HepG2 (cell line): ENCODE results near the gene AP2B1. TPM values are rescaled to one million over a fixed set of nuclear protein-coding genes. Genes with fewer than 3 reads are reported as not detected.

Experiments used
- CSRNP2 ChIP-seq: sonication (generic); formaldehyde crosslinking; conservative IDR thresholded peaks from 2 replicates; pipeline ENCODE4 v1.8.0; 2022; ENCODE audit warnings: low read depth, missing genetic modification reagents
- HMGXB4 ChIP-seq, 2 experiments: sonication (generic) in 1 of 2; formaldehyde crosslinking in 1 of 2; IDR thresholded peaks; 2 replicates each; pipeline versions ENCODE4 v1.4.0 to v1.6.1; 2018 to 2020; ENCODE audit warnings: missing genetic modification reagents in 2 of 2, borderline replicate concordance in 1 of 2, low read depth in 1 of 2, mild to moderate bottlenecking in 1 of 2, missing biosample characterization in 1 of 2
- ZNF136 ChIP-seq: sonication (generic); formaldehyde crosslinking; IDR thresholded peaks from 2 replicates; pipeline ENCODE4 v1.8.1; 2022; ENCODE audit warnings: low read depth, mild to moderate bottlenecking, moderate library complexity, missing genetic modification reagents
- ZNF180 ChIP-seq: sonication (generic); formaldehyde crosslinking; IDR thresholded peaks from 2 replicates; pipeline ENCODE4 v1.4.0; 2020; ENCODE audit warnings: low read depth, missing genetic modification reagents, borderline replicate concordance
- ZNF670 ChIP-seq: sonication (generic); formaldehyde crosslinking; IDR thresholded peaks from 2 replicates; pipeline ENCODE4 v1.8.0; 2022; ENCODE audit warnings: mild to moderate bottlenecking, missing genetic modification reagents, borderline replicate concordance
- ZNF709 ChIP-seq: sonication (generic); formaldehyde crosslinking; IDR thresholded peaks from 2 replicates; pipeline ENCODE4 v1.5.0; 2020; ENCODE audit warnings: mild to moderate bottlenecking, missing genetic modification reagents
- ZNF775 ChIP-seq: sonication (generic); formaldehyde crosslinking; IDR thresholded peaks from 2 replicates; pipeline ENCODE4 v1.4.0; 2020; ENCODE audit warnings: missing genetic modification reagents, mild to moderate bottlenecking, moderate library complexity, borderline replicate concordance
- polyA plus RNA-seq, 8 experiments: library from polyadenylated mRNA; depleted of rRNA in 3 of 8; stranded (reverse) in 7 of 8; unstranded in 1 of 8; fragments of >200 nt; fragmentation: Illumina TruSeq in 4 of 8; extraction: Trizol in 4 of 8; gene quantifications; 2 replicates each; pipeline versions ENCODE4 v1.2.1 to v1.2.3, GENCODE V29; 2011 to 2016; ENCODE audit warnings: low read depth in 4 of 8, missing spikeins in 1 of 8, mixed read lengths in 1 of 8; ENCODE audit not compliant: insufficient read depth in 1 of 8
- total RNA-seq, 5 experiments: library from RNA; depleted of rRNA; stranded (reverse); fragments of >200 nt; fragmentation: Illumina TruSeq; extraction: Trizol; gene quantifications; 2 replicates each; pipeline ENCODE4 v1.2.3, GENCODE V29; 2016; ENCODE audit warnings: low read depth in 1 of 5
- TF ChIP-seq, protein P1 (sequence below): sonication (generic); formaldehyde crosslinking; conservative IDR thresholded peaks from 2 replicates; pipeline ENCODE4 v1.8.0; 2022; ENCODE audit warnings: mild to moderate bottlenecking, moderate library complexity, missing genetic modification reagents
- TF ChIP-seq, protein P2 (sequence below): sonication (generic); formaldehyde crosslinking; IDR thresholded peaks from 2 replicates; pipeline ENCODE4 v1.5.0; 2020; ENCODE audit warnings: mild to moderate bottlenecking, missing genetic modification reagents, borderline replicate concordance
- TF ChIP-seq, protein P3 (sequence below): sonication (generic); formaldehyde crosslinking; IDR thresholded peaks from 2 replicates; pipeline ENCODE4 v1.5.0; 2020; ENCODE audit warnings: mild to moderate bottlenecking, missing genetic modification reagents
- TF ChIP-seq, protein P4 (sequence below): sonication (generic); formaldehyde crosslinking; IDR thresholded peaks from 2 replicates; pipeline ENCODE4 v1.5.0; 2020; ENCODE audit warnings: mild to moderate bottlenecking, missing genetic modification reagents, borderline replicate concordance

The AP2B1 gene
- total and polyA plus RNA-seq, 2 of the 13 experiments (the other 11 are each of a cell fraction or from before 2014, with no cell fraction given) = 23.8 to 71.3 TPM

GRCh38 chr17:35578197-35578928 lies 8.8 kb upstream of the AP2B1 start, which contains the start of gene PEX12 (continued):
- TF ChIP-seq, protein P1, sequence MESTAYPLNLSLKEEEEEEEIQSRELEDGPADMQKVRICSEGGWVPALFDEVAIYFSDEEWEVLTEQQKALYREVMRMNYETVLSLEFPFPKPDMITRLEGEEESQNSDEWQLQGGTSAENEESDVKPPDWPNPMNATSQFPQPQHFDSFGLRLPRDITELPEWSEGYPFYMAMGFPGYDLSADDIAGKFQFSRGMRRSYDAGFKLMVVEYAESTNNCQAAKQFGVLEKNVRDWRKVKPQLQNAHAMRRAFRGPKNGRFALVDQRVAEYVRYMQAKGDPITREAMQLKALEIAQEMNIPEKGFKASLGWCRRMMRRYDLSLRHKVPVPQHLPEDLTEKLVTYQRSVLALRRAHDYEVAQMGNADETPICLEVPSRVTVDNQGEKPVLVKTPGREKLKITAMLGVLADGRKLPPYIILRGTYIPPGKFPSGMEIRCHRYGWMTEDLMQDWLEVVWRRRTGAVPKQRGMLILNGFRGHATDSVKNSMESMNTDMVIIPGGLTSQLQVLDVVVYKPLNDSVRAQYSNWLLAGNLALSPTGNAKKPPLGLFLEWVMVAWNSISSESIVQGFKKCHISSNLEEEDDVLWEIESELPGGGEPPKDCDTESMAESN = no peak; the same call in none of the 2 replicates
- peak in 1 of 2 experiments; percentile 75; a peak in 2 of 4 replicates for TF ChIP-seq HMGXB4 (CRISPR knock-in tag; IDR thresholded peaks at IDR 0.05; ENCODE audit: borderline replicate concordance in 1 of 2, low read depth in 1 of 2)
- TF ChIP-seq ZNF775 (CRISPR knock-in tag) = no peak
- TF ChIP-seq, protein P2, sequence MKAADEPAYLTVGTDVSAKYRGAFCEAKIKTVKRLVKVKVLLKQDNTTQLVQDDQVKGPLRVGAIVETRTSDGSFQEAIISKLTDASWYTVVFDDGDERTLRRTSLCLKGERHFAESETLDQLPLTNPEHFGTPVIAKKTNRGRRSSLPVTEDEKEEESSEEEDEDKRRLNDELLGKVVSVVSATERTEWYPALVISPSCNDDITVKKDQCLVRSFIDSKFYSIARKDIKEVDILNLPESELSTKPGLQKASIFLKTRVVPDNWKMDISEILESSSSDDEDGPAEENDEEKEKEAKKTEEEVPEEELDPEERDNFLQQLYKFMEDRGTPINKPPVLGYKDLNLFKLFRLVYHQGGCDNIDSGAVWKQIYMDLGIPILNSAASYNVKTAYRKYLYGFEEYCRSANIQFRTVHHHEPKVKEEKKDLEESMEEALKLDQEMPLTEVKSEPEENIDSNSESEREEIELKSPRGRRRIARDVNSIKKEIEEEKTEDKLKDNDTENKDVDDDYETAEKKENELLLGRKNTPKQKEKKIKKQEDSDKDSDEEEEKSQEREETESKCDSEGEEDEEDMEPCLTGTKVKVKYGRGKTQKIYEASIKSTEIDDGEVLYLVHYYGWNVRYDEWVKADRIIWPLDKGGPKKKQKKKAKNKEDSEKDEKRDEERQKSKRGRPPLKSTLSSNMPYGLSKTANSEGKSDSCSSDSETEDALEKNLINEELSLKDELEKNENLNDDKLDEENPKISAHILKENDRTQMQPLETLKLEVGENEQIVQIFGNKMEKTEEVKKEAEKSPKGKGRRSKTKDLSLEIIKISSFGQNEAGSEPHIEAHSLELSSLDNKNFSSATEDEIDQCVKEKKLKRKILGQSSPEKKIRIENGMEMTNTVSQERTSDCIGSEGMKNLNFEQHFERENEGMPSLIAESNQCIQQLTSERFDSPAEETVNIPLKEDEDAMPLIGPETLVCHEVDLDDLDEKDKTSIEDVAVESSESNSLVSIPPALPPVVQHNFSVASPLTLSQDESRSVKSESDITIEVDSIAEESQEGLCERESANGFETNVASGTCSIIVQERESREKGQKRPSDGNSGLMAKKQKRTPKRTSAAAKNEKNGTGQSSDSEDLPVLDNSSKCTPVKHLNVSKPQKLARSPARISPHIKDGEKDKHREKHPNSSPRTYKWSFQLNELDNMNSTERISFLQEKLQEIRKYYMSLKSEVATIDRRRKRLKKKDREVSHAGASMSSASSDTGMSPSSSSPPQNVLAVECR (CRISPR knock-in tag) = peak; percentile 98
- no peak for TF ChIP-seq ZNF136 (CRISPR knock-in tag)
- TF ChIP-seq, protein P3, sequence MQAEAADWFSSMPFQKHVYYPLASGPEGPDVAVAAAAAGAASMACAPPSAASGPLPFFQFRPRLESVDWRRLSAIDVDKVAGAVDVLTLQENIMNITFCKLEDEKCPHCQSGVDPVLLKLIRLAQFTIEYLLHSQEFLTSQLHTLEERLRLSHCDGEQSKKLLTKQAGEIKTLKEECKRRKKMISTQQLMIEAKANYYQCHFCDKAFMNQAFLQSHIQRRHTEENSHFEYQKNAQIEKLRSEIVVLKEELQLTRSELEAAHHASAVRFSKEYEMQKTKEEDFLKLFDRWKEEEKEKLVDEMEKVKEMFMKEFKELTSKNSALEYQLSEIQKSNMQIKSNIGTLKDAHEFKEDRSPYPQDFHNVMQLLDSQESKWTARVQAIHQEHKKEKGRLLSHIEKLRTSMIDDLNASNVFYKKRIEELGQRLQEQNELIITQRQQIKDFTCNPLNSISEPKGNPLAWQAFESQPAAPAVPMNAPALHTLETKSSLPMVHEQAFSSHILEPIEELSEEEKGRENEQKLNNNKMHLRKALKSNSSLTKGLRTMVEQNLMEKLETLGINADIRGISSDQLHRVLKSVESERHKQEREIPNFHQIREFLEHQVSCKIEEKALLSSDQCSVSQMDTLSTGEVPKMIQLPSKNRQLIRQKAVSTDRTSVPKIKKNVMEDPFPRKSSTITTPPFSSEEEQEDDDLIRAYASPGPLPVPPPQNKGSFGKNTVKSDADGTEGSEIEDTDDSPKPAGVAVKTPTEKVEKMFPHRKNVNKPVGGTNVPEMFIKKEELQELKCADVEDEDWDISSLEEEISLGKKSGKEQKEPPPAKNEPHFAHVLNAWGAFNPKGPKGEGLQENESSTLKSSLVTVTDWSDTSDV (CRISPR knock-in tag) = no peak; the same call in 1 of the 2 replicates
- no peak for TF ChIP-seq CSRNP2 (CRISPR knock-in tag)
- TF ChIP-seq, protein P4, sequence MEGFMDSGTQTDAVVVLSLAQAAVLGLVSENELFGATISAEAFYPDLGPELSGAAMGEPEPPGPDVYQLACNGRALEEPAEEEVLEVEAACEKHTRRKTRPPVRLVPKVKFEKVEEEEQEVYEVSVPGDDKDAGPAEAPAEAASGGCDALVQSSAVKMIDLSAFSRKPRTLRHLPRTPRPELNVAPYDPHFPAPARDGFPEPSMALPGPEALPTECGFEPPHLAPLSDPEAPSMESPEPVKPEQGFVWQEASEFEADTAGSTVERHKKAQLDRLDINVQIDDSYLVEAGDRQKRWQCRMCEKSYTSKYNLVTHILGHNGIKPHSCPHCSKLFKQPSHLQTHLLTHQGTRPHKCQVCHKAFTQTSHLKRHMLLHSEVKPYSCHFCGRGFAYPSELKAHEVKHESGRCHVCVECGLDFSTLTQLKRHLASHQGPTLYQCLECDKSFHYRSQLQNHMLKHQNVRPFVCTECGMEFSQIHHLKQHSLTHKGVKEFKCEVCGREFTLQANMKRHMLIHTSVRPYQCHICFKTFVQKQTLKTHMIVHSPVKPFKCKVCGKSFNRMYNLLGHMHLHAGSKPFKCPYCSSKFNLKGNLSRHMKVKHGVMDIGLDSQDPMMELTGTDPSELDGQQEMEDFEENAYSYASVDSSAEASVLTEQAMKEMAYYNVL (CRISPR knock-in tag) = 0 out of 2 replicates have a peak, but pooled peaks have one; percentile 48
- TF ChIP-seq ZNF709 = peak; percentile 41
- TF ChIP-seq ZNF670 (CRISPR knock-in tag) = no peak
- TF ChIP-seq ZNF180 = no peak
